Prostate gland (tissue), 2 donors: ENCODE results near the gene ZNRF3. TPM values are rescaled to one million over a fixed set of nuclear protein-coding genes. Genes with fewer than 3 reads are reported as not detected.

Experiments
- DNase-seq: peaks from one replicate; pipeline ENCODE4 v3.0.0-alpha.2; 2019; ENCODE audit warnings: low spot score
- H3K27ac ChIP-seq, 2 donors: fragments of 200-600 bp; sonication (generic); 2 replicates each; pipeline ENCODE4 v1.5.1; 2017 to 2019
- H3K27me3 ChIP-seq: fragments of 200-600 bp; sonication (generic); replicated peaks from 2 replicates; pipeline ENCODE4 v1.5.1; 2019; ENCODE audit not compliant: insufficient read depth
- H3K36me3 ChIP-seq, 2 donors: fragments of 200-600 bp; sonication (generic); 1 replicate in 1 of 2; 2 replicates in 1 of 2; pipeline versions ENCODE4 v1.5.1 to v1.8.1; 2017 to 2019
- H3K4me1 ChIP-seq: fragments of 200-600 bp; sonication (generic); replicated peaks from 2 replicates; pipeline ENCODE4 v1.5.1; 2019
- H3K4me3 ChIP-seq, 2 donors: fragments of 200-600 bp; sonication (generic); 2 replicates each; pipeline ENCODE4 v1.5.1; 2017 to 2019
- H3K9me3 ChIP-seq: fragments of 200-600 bp; sonication (generic); 2 replicates; pipeline ENCODE4 v1.5.1; 2017
- CTCF ChIP-seq, 4 experiments: fragments of 200-600 bp in 2 of 4; fragments of 450-650 bp in 2 of 4; sonication (generic) in 2 of 4; IDR thresholded peaks; 1 replicate in 3 of 4; 2 replicates in 1 of 4; pipeline ENCODE4 v1.5.1; 2016 to 2019; ENCODE audit warnings: antibody characterized with exemption in 4 of 4, mild to moderate bottlenecking in 2 of 4, moderate library complexity in 2 of 4
- POLR2A ChIP-seq: fragments of 450-650 bp; IDR thresholded peaks from one replicate; pipeline ENCODE4 v1.6.1; 2016; ENCODE audit warnings: antibody characterized with exemption, mild to moderate bottlenecking
- POLR2AphosphoS5 ChIP-seq: sonication (generic); formaldehyde crosslinking; IDR thresholded peaks from one replicate; pipeline ENCODE4 v1.6.1; 2017; ENCODE audit warnings: antibody characterized with exemption
- WGBS: methylation state at CpG from one replicate; pipeline ENCODE4 v1.1.5; 2018; 5-methylcytosine and 5-hydroxymethylcytosine counted together
- intact Hi-C: fragments of 100-400 bp; cut with DNase I; formaldehyde crosslinking; loops from one replicate; pipeline ENCODE4 v1.14.2; 2022
- total RNA-seq, 2 donors: library from RNA; depleted of rRNA; stranded (reverse); fragments of >200 nt; gene quantifications; one replicate each; pipeline ENCODE4 v1.1.0, GENCODE V29; 2016

ZNRF3 gene
- total RNA-seq, 2 donors from 2014 or later, result 38.5 to 46.1 TPM

- Histone ChIP-seq H3K4me1 (peaks cover 4% of the 10 kb centered on the region), H3K36me3 (no peaks in the 10 kb centered on the region), H3K9me3 (no peaks in the 10 kb centered on the region), H3K27ac (no peak overlapping the region), H3K27me3 (no peaks in the 10 kb centered on the region), H3K4me3 (no peak overlapping the region)
- intact Hi-C loops, result no loop called here
- WGBS, result 62% methylated on average over 5 of the region's 5 CpGs
- TF ChIP-seq CTCF (IDR thresholded peaks at IDR 0.05) (no peak), POLR2A (no peak), POLR2AphosphoS5 (no peak)
- no peak for DNase-seq
These were observed 45.8 kb downstream of the ZNRF3 start for GRCh38 chr22:28929197-28929596.

- DNase-seq, result no peak
- TF ChIP-seq POLR2A (no peak), CTCF (IDR thresholded peaks at IDR 0.05) (no peak), POLR2AphosphoS5 (no peak)
- Histone ChIP-seq H3K4me1 (no peaks in the 10 kb centered on the region), H3K9me3 (no peaks in the 10 kb centered on the region), H3K27ac (no peak overlapping the region), H3K27me3 (no peaks in the 10 kb centered on the region), H3K4me3 (no peak overlapping the region), H3K36me3 (no peaks in the 10 kb centered on the region)
- 72% methylated on average over 4 of the region's 4 CpGs for WGBS
- intact Hi-C loops, result no loop called here
These were observed 47.1 kb downstream of the ZNRF3 start for GRCh38 chr22:28930357-28931007.

GRCh38 chr22:28931844-28932567 is 48.6 kb downstream of the ZNRF3 start:
- Histone ChIP-seq H3K27me3 (no peaks in the 10 kb centered on the region), H3K4me3 (no peak overlapping the region), H3K36me3 (no peaks in the 10 kb centered on the region), H3K4me1 (no peaks in the 10 kb centered on the region), H3K27ac (no peak overlapping the region), H3K9me3 (no peaks in the 10 kb centered on the region)
- DNase-seq, result no peak
- TF ChIP-seq POLR2A (no peak), POLR2AphosphoS5 (no peak), CTCF (IDR thresholded peaks at IDR 0.05) (no peak)
- intact Hi-C loops, result no loop called here
- 92% methylated on average over 5 of the region's 5 CpGs for WGBS

GRCh38 chr22:28933321-28933720 is 49.9 kb downstream of the ZNRF3 start:
- Histone ChIP-seq H3K27me3 (no peaks in the 10 kb centered on the region), H3K4me3 (no peak overlapping the region), H3K27ac (no peak overlapping the region), H3K36me3 (no peaks in the 10 kb centered on the region), H3K4me1 (no peaks in the 10 kb centered on the region), H3K9me3 (no peaks in the 10 kb centered on the region)
- TF ChIP-seq CTCF (IDR thresholded peaks at IDR 0.05), result no peak
- no peak for TF ChIP-seq POLR2A
- no peak for TF ChIP-seq POLR2AphosphoS5
- DNase-seq, result no peak
- intact Hi-C loops, result no loop called here
- 25% methylated on average over 2 of the region's 2 CpGs for WGBS

- Histone ChIP-seq H3K9me3 (no peaks in the 10 kb centered on the region), H3K27ac (no peak overlapping the region), H3K27me3 (no peaks in the 10 kb centered on the region), H3K4me1 (no peaks in the 10 kb centered on the region), H3K36me3 (no peaks in the 10 kb centered on the region), H3K4me3 (no peak overlapping the region)
- intact Hi-C loops, result no loop called here
- TF ChIP-seq POLR2AphosphoS5, result no peak
- no peak for TF ChIP-seq CTCF (IDR thresholded peaks at IDR 0.05)
- no peak for TF ChIP-seq POLR2A
- WGBS, result 50% methylated on average over 3 of the region's 3 CpGs
- DNase-seq, result no peak
These were observed 50.7 kb downstream of the ZNRF3 start for GRCh38 chr22:28934026-28934425.
